ENCODE data around the gene CSF1.

GRCh38 chr1:109932679-109933078, 22.0 kb downstream of the CSF1 start:
- no peak for TF ChIP-seq CTCF (IDR thresholded peaks at IDR 0.05)
- no peak for TF ChIP-seq POLR2A (IDR thresholded peaks at IDR 0.05; ENCODE audit: low read length)
- TF ChIP-seq USF2 (IDR thresholded peaks at IDR 0.05), result no peak
- TF ChIP-seq BCL3 (IDR thresholded peaks at IDR 0.05), result no peak
- TF ChIP-seq PHF8 (IDR thresholded peaks at IDR 0.05; ENCODE audit: borderline replicate concordance, low read depth), result no peak
- TF ChIP-seq BHLHE40 (IDR thresholded peaks at IDR 0.05; ENCODE audit: low read depth, low read length), result no peak

Data from A549 (cell line).